PC-9 (cell line): ENCODE results near the gene NPY.

Experiments used
- CTCF ChIP-seq: fragments of 200-600 bp; sonication (generic); conservative IDR thresholded peaks from 2 replicates; pipeline ENCODE4 v1.6.1; 2017; ENCODE audit warnings: mixed run types, antibody characterized with exemption, mild to moderate bottlenecking, moderate library complexity
- EZH2 ChIP-seq: fragments of 200-600 bp; sonication (generic); IDR thresholded peaks from 2 replicates; pipeline ENCODE4 v1.8.0; 2017; ENCODE audit warnings: antibody characterized with exemption, low read depth

- TF ChIP-seq EZH2: no peak
- TF ChIP-seq CTCF: peak; percentile 82
These were observed 6.1 kb downstream of the NPY start for GRCh38 chr7:24290004-24290641.
